Activated CD8-positive, alpha-beta T cell treated with anti-CD3 and anti-CD28 coated beads, Interleukin-2, amount 10 ng/mL, durations not matched to agents 7 days and 5 days (primary cell): ENCODE data around the gene CBLB. TPM values are rescaled to one million over a fixed set of nuclear protein-coding genes. Genes with fewer than 3 reads are reported as not detected.
"Not testable (repeated sequence)": the region's sequence is repeated elsewhere in the genome, so short reads cannot be mapped to it uniquely, and the experiment has no call there.

Experiments used
- ATAC-seq: fragments of 150-1000 bp; cut with Tn5 transposase; one replicate; pipeline ENCODE4 v1.10.0; 2021; ENCODE audit warnings: moderate library complexity
- CTCF ChIA-PET: fragments of 350-600 bp; sonication (Branson Sonifier 250); formaldehyde crosslinking; loops from one replicate; lab custom pipeline; 2021; ENCODE audit warnings: antibody characterized with exemption; lab: Charles Lee
- POLR2A ChIA-PET: fragments of 350-600 bp; sonication (Branson Sonifier 250); formaldehyde crosslinking; loops from one replicate; lab custom pipeline; 2021; ENCODE audit warnings: antibody characterized with exemption; lab: Charles Lee
- DNase-seq: peaks from one replicate; pipeline ENCODE4 v3.0.0-alpha.2; 2020
- H3K27ac Mint-ChIP-seq: one replicate; pipeline ENCODE4 v1.8.0; 2021; ENCODE audit warnings: mild to moderate bottlenecking, mixed read lengths
- H3K27me3 Mint-ChIP-seq: one replicate; pipeline ENCODE4 v1.8.0; 2021; ENCODE audit warnings: low read depth, mixed read lengths
- H3K36me3 Mint-ChIP-seq: one replicate; pipeline ENCODE4 v1.8.0; 2021; ENCODE audit warnings: low read depth, mixed read lengths
- H3K4me1 Mint-ChIP-seq: one replicate; pipeline ENCODE4 v1.8.0; 2021; ENCODE audit warnings: low read depth, mixed read lengths
- H3K4me3 Mint-ChIP-seq: one replicate; pipeline ENCODE4 v1.8.0; 2021; ENCODE audit warnings: mild to moderate bottlenecking, mixed read lengths
- H3K9me3 Mint-ChIP-seq: one replicate; pipeline ENCODE4 v1.8.0; 2022; ENCODE audit warnings: mixed read lengths; ENCODE audit not compliant: insufficient read depth
- total RNA-seq, 2 experiments: library from RNA; stranded (reverse); gene quantifications; one replicate each; pipeline ENCODE4 v1.2.3, GENCODE V29; 2021

The CBLB gene
- total RNA-seq, 2 experiments from 2014 or later, result 117 to 122 TPM

DNA sequence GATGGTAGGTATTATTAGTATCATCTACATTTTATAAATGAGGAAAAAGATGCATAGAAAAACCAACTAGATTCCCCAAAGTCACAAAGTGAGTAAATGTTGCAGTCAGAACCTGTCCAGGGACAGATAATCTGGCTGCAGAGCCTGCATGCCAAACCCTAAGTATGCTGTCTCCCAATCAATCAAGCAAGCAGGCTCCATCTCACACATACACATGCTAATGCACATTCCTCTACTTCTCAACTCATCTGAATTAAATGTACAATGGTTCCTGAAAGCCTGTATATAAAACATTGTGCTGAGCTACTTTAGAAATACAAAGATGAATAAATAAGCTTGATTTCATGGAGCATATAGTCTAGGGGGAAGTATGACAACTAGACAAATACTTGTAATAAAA lies 101.0 kb downstream of the CBLB start:
- Mint-ChIP-seq H3K4me3 (peak overlapping the region; percentile 52), H3K27ac (peak overlapping the region; percentile 66), H3K4me1 (peaks cover 87% of the 10 kb centered on the region), H3K36me3 (peaks cover 87% of the 10 kb centered on the region), H3K27me3 (no peaks in the 10 kb centered on the region), H3K9me3 (peaks cover 24% of the 10 kb centered on the region)
- ATAC-seq (no peak), DNase-seq (no peak)
- ChIA-PET CTCF (interaction anchor here (0.8 to 1.3 kb wide), 2 partner anchors 10 to 17 kb away, joined by 3 read pairs; no protein-coding TSS in a partner anchor), POLR2A (interaction anchor here (0.9 to 1.4 kb wide), 3 partner anchors 59 to 101 kb away, joined by 3 to 4 read pairs (median 3); partner anchors contain the start of gene CBLB)

DNA sequence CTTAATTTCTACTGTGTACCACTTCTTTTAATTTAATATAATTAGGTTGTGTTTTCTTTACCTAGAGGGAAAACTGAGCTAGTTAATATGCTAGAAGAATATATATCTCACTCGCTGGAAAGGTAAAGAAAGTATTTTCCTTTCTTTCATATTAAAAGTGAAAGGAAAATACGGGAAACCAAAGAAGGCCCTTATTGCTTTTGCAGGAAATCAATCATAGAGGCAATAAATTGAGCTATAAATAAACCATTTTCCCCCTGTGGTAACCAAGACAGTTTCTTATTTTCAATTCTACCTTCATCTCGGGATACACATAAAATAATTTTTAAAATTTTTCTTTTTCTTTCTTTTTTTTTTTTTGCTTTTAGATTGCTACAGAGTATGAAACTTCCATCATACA lies 101.6 kb downstream of the CBLB start:
- H3K36me3 Mint-ChIP-seq, result peaks cover 87% of the 10 kb centered on the region
- H3K27me3 Mint-ChIP-seq, result no peaks in the 10 kb centered on the region
- no peak for ATAC-seq
- ChIA-PET POLR2A (interaction anchor here (1.4 kb wide), 2 partner anchors 60 to 102 kb away, joined by 3 to 4 read pairs; partner anchors contain the start of gene CBLB), CTCF (interaction anchor here (1.3 kb wide), 1 partner anchor 11 kb away, joined by 3 read pairs; no protein-coding TSS in a partner anchor)
- peak overlapping the region; percentile 66 for H3K27ac Mint-ChIP-seq
- peaks cover 86% of the 10 kb centered on the region for H3K4me1 Mint-ChIP-seq
- peak overlapping the region; percentile 52 for H3K4me3 Mint-ChIP-seq
- H3K9me3 Mint-ChIP-seq, result peaks cover 23% of the 10 kb centered on the region
- DNase-seq, result no peak

GRCh38 chr3:105765308-105765639 lies 103.5 kb downstream of the CBLB start:
- peak overlapping the region; percentile 97 for H3K27ac Mint-ChIP-seq
- POLR2A ChIA-PET, result interaction anchor here (0.8 to 1.5 kb wide), 4 partner anchors 16 to 104 kb away, joined by 3 to 7 read pairs (median 4); partner anchors contain the start of gene CBLB
- H3K4me3 Mint-ChIP-seq, result peak overlapping the region; percentile 68

DNA sequence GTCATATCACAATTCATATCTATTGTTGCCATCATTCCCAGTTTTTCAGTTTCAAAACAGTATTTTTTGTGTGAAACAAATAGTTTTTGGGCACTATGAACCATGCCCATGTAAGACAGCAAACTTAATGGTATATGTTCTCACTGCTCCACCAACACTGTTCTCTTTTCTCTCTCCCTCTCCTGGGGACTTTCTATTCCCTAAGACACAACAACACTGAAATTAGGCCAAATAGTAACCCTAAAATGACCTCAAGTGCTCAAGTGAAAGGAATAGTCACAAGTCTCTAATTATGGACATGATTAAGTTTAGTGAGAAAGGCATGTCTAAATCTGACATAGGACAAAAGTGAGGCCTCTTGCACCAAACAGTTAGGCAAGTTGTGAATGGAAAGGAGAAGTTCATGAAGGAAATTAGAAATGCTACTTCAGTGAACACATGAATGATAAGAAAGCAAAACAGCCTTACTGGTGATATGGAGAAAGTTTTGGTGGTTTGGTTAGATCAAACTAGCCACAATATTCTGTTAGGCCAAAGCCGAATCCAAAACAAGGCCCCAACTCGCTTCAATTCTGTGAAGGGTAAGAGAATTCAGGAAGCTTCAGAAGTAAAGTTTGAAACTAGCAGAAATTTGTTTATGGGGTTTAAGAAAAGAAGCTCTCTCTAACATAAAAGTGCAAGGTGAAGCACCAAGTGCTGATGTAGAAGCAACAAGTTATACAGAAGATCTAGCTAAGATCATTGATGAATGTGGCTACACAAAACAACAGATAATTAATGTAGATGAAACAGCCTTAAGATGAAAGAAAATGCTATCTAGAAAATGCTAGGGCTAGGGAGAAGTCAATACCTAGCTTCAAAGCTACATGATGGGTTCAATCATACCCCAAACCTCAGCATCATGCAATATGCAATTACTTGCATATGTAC lies 104.2 kb downstream of the CBLB start:
- H3K4me3 Mint-ChIP-seq, result peak overlapping the region; percentile 68
- peaks cover 85% of the 10 kb centered on the region for H3K36me3 Mint-ChIP-seq
- H3K27ac Mint-ChIP-seq, result peak overlapping the region; percentile 97
- peaks cover 25% of the 10 kb centered on the region for H3K9me3 Mint-ChIP-seq
- CTCF ChIA-PET, result interaction anchor here (0.9 to 1.4 kb wide), 8 partner anchors 10 to 98 kb away, joined by 3 to 4 read pairs (median 4); no protein-coding TSS in a partner anchor
- DNase-seq, result peak; percentile 56
- no peaks in the 10 kb centered on the region for H3K27me3 Mint-ChIP-seq
- ATAC-seq, result peak; percentile 77
- peaks cover 74% of the 10 kb centered on the region for H3K4me1 Mint-ChIP-seq
- POLR2A ChIA-PET, result interaction anchor here (0.8 to 1.5 kb wide), 4 partner anchors 16 to 104 kb away, joined by 3 to 7 read pairs (median 4); partner anchors contain the start of gene CBLB

More at GRCh38 chr3:105765308-105765639, 103.5 kb downstream of the CBLB start:
- no peak for DNase-seq
- no peak for ATAC-seq
- H3K9me3 Mint-ChIP-seq, result peaks cover 28% of the 10 kb centered on the region
- peaks cover 88% of the 10 kb centered on the region for H3K36me3 Mint-ChIP-seq
- CTCF ChIA-PET, result interaction anchor here (0.9 to 1.4 kb wide), 8 partner anchors 9 to 97 kb away, joined by 3 to 4 read pairs (median 4); no protein-coding TSS in a partner anchor
- peaks cover 79% of the 10 kb centered on the region for H3K4me1 Mint-ChIP-seq
- no peaks in the 10 kb centered on the region for H3K27me3 Mint-ChIP-seq

DNA sequence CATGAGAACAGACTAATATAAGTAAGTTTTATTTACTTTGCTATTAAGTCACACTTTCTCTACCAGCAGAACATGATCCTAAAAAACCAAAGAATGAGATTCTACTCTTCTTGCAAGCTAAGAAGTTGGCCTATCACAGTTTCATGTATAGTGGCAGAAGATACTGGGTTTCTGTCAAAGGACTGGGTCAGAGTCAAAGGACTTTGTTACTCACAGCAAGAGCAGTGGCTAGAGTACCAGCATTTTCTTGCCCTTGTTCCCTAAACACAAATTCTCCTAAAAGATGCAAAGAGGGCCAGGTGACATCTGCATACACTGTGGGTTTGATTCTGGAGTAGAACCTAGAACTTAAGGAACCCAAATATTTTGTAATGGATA lies 105.2 kb downstream of the CBLB start:
- peaks cover 85% of the 10 kb centered on the region for H3K36me3 Mint-ChIP-seq
- H3K9me3 Mint-ChIP-seq, result peaks cover 25% of the 10 kb centered on the region
- ATAC-seq (no peak), DNase-seq (no peak)
- ChIA-PET CTCF (no interaction called here), POLR2A (no interaction called here)
- peak overlapping the region; percentile 97 for H3K27ac Mint-ChIP-seq
- peaks cover 75% of the 10 kb centered on the region for H3K4me1 Mint-ChIP-seq
- no peak overlapping the region for H3K4me3 Mint-ChIP-seq
- H3K27me3 Mint-ChIP-seq, result no peaks in the 10 kb centered on the region

GRCh38 chr3:105762749-105763658 lies 105.8 kb downstream of the CBLB start:
- Mint-ChIP-seq H3K4me1 (peaks cover 73% of the 10 kb centered on the region), H3K9me3 (peaks cover 29% of the 10 kb centered on the region), H3K27me3 (no peaks in the 10 kb centered on the region), H3K4me3 (no peak overlapping the region), H3K36me3 (peaks cover 87% of the 10 kb centered on the region), H3K27ac (peak overlapping the region; percentile 97)
- CTCF ChIA-PET, result no interaction called here
- DNase-seq (no peak), ATAC-seq (no peak)
- POLR2A ChIA-PET, result no interaction called here

DNA sequence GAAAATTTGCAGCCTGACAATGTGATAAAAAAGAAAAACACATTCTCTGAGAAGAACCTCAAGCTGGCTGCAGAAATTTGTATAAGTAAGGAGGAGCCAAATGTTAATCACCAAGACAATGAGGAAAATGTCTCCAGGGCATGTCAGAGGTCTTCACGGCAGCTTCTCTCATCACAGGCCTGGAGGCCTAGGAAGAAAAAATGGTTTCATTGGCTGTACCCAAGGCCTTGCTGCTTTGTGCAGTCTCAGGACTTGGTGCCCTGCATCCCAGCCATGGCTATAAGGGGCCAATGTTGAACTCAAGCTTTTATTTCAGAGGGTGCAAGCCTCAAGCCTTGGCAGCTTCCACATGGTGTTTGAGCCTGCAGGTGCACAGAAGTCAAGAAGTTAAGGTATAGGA lies 106.6 kb downstream of the CBLB start:
- Mint-ChIP-seq H3K27ac (peak overlapping the region; percentile 60), H3K4me1 (peaks cover 75% of the 10 kb centered on the region), H3K9me3 (peaks cover 33% of the 10 kb centered on the region), H3K36me3 (peaks cover 90% of the 10 kb centered on the region)
- POLR2A ChIA-PET, DNase-seq, CTCF ChIA-PET, ATAC-seq, H3K4me3 Mint-ChIP-seq, H3K27me3 Mint-ChIP-seq: not testable (repeated sequence)

DNA sequence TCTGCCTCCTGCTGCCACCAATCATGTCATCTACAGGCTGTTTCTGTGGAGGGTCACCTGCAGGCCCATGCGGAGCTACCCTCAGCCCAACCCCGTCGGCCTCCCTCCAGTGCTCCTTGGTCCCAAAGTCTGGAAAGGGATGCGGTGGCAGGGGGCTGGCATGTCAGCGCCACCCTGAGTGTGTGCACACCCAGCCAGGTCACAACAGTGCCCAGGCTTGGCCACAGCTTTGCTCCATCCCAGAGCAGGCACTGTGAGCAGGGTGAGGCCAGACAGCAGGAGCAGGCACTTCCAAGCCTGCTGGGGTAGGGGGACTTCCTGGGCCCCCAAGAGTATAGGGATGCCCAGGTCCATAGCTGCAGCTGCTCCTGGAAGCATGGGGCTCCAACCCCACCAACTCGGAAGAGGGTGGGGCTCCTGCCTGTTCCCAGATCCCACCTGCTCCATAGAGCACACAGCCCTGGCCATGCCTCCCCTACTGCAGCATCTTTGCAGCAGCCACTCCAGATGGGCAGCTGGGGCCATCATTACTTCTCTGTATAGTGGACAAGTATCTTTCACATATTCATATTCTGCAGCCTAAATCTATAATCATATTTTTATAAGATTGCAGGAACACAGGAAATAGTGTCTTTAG lies 109.3 kb downstream of the CBLB start:
- DNase-seq, result no peak
- ChIA-PET POLR2A (interaction anchor here (1.3 kb wide), 1 partner anchor 29 kb away, joined by 3 read pairs; no protein-coding TSS in a partner anchor), CTCF (no interaction called here)
- H3K36me3 Mint-ChIP-seq, result peaks cover 89% of the 10 kb centered on the region
- no peak overlapping the region for H3K4me3 Mint-ChIP-seq
- ATAC-seq, result no peak
- peaks cover 73% of the 10 kb centered on the region for H3K4me1 Mint-ChIP-seq
- H3K27ac Mint-ChIP-seq, result peak overlapping the region; percentile 64
- peaks cover 33% of the 10 kb centered on the region for H3K9me3 Mint-ChIP-seq
- H3K27me3 Mint-ChIP-seq, result no peaks in the 10 kb centered on the region

GRCh38 chr3:105758451-105758850 lies 110.4 kb downstream of the CBLB start:
- Mint-ChIP-seq H3K27me3 (no peaks in the 10 kb centered on the region), H3K4me3 (no peak overlapping the region), H3K9me3 (peaks cover 30% of the 10 kb centered on the region), H3K4me1 (peaks cover 71% of the 10 kb centered on the region), H3K36me3 (peaks cover 86% of the 10 kb centered on the region), H3K27ac (no peak overlapping the region)
- no peak for DNase-seq
- ChIA-PET POLR2A (interaction anchor here (1.3 kb wide), 1 partner anchor 28 kb away, joined by 3 read pairs; no protein-coding TSS in a partner anchor), CTCF (no interaction called here)
- no peak for ATAC-seq

DNA sequence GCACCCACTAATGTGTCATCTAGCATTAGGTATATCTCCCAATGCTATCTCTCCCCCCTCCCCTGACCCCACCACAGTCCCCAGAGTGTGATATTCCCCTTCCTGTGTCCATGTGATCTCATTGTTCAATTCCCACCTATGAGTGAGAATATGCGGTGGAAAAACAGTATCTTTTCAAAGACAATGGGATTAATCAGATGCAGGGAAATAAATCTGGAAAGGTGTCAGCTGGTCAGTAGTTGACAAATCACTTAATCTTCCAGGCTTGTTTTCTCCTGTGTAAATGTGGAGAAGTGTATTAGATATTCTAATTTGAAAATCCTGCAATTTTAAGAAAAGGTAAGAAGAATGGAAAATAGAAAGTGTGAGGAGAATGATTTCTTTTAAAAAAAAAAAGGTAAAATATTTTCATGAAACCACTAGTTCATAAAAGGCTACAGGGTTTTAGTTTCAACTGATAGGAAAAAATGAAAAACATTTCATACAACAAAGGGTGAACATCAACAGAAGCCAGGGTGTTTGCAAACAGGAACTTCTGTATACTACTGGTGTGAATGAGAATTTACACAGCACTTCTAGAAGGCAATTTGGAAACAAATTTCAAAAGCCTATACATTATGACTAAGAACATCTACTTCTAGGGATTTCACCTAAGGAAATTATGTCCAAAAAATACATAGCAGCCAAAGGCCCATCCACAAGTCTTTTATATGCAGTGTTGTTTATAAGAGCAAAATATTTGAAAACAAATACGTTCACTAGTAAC lies 113.5 kb downstream of the CBLB start:
- peaks cover 68% of the 10 kb centered on the region for H3K36me3 Mint-ChIP-seq
- DNase-seq, result no peak
- H3K27ac Mint-ChIP-seq, result peak overlapping the region; percentile 66
- POLR2A ChIA-PET, result interaction anchor here (0.7 kb wide), 1 partner anchor 386 kb away, joined by 3 read pairs; no protein-coding TSS in a partner anchor
- H3K9me3 Mint-ChIP-seq, result peaks cover 12% of the 10 kb centered on the region
- ATAC-seq, result no peak
- H3K4me1 Mint-ChIP-seq, result peaks cover 75% of the 10 kb centered on the region
- CTCF ChIA-PET, result no interaction called here
- H3K27me3 Mint-ChIP-seq, result no peaks in the 10 kb centered on the region
- no peak overlapping the region for H3K4me3 Mint-ChIP-seq
